Lower leg skin (tissue), 4 donors: ENCODE results near the gene SOAT1. TPM values are rescaled to one million over a fixed set of nuclear protein-coding genes. Genes with fewer than 3 reads are reported as not detected.
"Not testable (repeated sequence)": the region's sequence is repeated elsewhere in the genome, so short reads cannot be mapped to it uniquely, and the experiment has no call there.

Source experiments
- DNase-seq, 2 donors: peaks; one replicate each; pipeline ENCODE4 v3.0.0-alpha.2; 2019; ENCODE audit warnings: low spot score in 2 of 2
- H3K4me3 ChIP-seq: fragments of 200-600 bp; sonication (generic); 2 replicates; pipeline ENCODE4 v1.5.1; 2017; ENCODE audit warnings: mild to moderate bottlenecking, low read depth; ENCODE audit not compliant: poor library complexity, severe bottlenecking
- POLR2A ChIP-seq, 2 donors: fragments of 450-650 bp; IDR thresholded peaks; one replicate each; pipeline ENCODE4 v1.6.1; 2016 to 2017; ENCODE audit warnings: antibody characterized with exemption in 2 of 2, mild to moderate bottlenecking in 1 of 2, moderate library complexity in 1 of 2
- WGBS, 2 donors: methylation state at CpG; one replicate each; pipeline ENCODE4 v1.1.5; 2018; 5-methylcytosine and 5-hydroxymethylcytosine counted together
- intact Hi-C: fragments of 100-400 bp; cut with DNase I; formaldehyde crosslinking; loops from one replicate; pipeline ENCODE4 v1.15.0; 2023; ENCODE audit warnings: low total_unique reads
- total RNA-seq, 4 donors: library from RNA; depleted of rRNA; stranded (reverse); fragments of >200 nt; gene quantifications; one replicate each; pipeline ENCODE4 v1.1.0, GENCODE V29; 2016
- TF ChIP-seq, protein P1 (sequence below), 3 donors: fragments of 450-650 bp; IDR thresholded peaks; one replicate each; pipeline ENCODE4 v1.5.1; 2016; ENCODE audit warnings: antibody characterized with exemption in 3 of 3, mild to moderate bottlenecking in 3 of 3, moderate library complexity in 2 of 3

SOAT1 gene
- 10 to 100 TPM in 2 of 4 donors, 1 to 10 TPM in 2; 4.6 to 34.4 (median 17.7) TPM for total RNA-seq

- WGBS, 2 donors = 0% methylated on average over 42 to 60 of the region's 71 CpGs
- peak; percentile 90 to 99 for DNase-seq
- no peak for TF ChIP-seq POLR2A (IDR thresholded peaks at IDR 0.05)
- TF ChIP-seq, protein P1, sequence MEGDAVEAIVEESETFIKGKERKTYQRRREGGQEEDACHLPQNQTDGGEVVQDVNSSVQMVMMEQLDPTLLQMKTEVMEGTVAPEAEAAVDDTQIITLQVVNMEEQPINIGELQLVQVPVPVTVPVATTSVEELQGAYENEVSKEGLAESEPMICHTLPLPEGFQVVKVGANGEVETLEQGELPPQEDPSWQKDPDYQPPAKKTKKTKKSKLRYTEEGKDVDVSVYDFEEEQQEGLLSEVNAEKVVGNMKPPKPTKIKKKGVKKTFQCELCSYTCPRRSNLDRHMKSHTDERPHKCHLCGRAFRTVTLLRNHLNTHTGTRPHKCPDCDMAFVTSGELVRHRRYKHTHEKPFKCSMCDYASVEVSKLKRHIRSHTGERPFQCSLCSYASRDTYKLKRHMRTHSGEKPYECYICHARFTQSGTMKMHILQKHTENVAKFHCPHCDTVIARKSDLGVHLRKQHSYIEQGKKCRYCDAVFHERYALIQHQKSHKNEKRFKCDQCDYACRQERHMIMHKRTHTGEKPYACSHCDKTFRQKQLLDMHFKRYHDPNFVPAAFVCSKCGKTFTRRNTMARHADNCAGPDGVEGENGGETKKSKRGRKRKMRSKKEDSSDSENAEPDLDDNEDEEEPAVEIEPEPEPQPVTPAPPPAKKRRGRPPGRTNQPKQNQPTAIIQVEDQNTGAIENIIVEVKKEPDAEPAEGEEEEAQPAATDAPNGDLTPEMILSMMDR (IDR thresholded peaks at IDR 0.05) = peak in 1 of 3 donors; percentile 45
- H3K4me3 ChIP-seq = peak within 1 kb of the TSS; percentile 65
- intact Hi-C loops = no loop called here
Measured at GRCh38 chr1:179293340-179294327, at the start of gene SOAT1. TSS of gene SOAT1 (plus strand) at chr1:179293797. CDS start at chr1:179302685, 8,888 bp downstream.

DNA sequence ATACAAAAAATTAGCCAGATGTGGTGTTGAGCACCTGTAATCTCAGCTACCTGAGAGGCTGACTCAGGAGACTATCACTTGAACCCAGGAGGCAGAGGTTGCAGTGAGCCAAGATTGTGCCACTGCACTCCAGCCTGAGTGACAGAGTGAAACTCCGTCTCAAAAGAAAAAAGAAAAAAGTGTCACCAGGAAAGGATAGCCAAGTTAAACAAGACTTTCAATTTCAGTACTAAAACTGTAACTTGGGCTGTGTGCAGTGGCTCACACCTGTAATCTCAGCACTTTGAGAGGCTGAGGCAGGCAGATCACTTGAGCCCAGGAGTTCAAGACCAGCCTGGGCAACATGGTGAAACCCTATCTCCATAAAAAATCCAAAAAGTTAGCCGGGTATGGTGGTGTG lies 48.2 kb upstream of the SOAT1 start:
- H3K4me3 ChIP-seq, DNase-seq, intact Hi-C loops: not testable (repeated sequence)
- WGBS, 2 donors = 85 to 87% methylated on average over 2 of the region's 2 CpGs

DNA sequence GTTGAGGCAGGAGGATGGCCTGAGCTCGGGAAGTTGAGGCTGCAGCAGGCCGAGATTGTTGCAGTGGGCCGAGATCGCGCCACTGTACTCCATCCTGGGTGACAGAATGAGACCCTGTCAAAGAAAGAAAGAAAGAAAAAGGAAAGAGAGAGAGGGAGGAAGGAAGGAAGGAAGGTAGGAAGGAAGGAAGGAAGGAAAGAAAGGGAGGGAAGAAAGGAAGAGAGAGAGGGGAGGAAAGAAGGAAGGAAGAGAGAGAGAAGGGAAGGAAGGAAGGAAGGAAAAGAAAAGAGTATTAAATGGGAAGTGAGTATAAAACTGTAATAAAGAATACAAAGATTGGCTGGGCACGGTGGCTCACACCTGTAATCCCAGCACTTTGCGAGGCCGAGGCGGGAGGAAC lies 45.7 kb upstream of the SOAT1 start:
- WGBS, 2 donors = 88 to 93% methylated on average over 9 of the region's 9 CpGs
- no peak for DNase-seq
- intact Hi-C loops = no loop called here
- TF ChIP-seq, protein P1 (IDR thresholded peaks at IDR 0.05) = no peak
- no peak for TF ChIP-seq POLR2A (IDR thresholded peaks at IDR 0.05)
- no peak overlapping the region for H3K4me3 ChIP-seq

- TF ChIP-seq, protein P1 (IDR thresholded peaks at IDR 0.05) = no peak
- no peak for TF ChIP-seq POLR2A (IDR thresholded peaks at IDR 0.05)
- intact Hi-C loops = no loop called here
- H3K4me3 ChIP-seq = no peak overlapping the region
- 47 to 53% methylated on average over 1 of the region's 1 CpG for WGBS, 2 donors
- no peak for DNase-seq
Measured at GRCh38 chr1:179251675-179252074, 41.9 kb upstream of the SOAT1 start.

DNA sequence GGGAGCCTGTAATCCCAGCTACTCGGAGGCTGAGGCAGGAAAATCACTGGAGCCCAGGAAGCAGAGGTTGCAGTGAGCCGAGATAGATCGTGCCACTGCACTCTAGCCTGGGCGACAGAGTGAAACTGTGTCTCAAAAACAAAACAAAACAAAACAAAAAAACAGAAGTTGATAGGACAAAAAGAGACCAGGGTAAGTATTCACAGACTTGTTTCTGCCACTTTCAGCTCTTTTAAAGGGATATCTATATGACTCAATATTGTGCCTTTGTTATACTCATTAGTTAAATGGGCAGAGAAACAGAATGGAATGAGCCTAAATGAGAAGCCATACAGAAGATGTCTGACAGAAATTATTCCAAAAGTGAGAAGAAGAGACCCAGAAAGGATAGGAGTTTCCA lies 41.0 kb upstream of the SOAT1 start:
- 88 to 89% methylated on average over 4 of the region's 4 CpGs for whole genome bisulfite sequencing, 2 donors
- DNase-seq = no peak
- no peak overlapping the region for H3K4me3 ChIP-seq
- intact Hi-C loops = no loop called here
- TF ChIP-seq POLR2A (IDR thresholded peaks at IDR 0.05) = no peak
- TF ChIP-seq, protein P1 (IDR thresholded peaks at IDR 0.05) = no peak

GRCh38 chr1:179253286-179253972 lies 40.2 kb upstream of the SOAT1 start:
- intact Hi-C loops = no loop called here
- no peak for TF ChIP-seq POLR2A (IDR thresholded peaks at IDR 0.05)
- TF ChIP-seq, protein P1 (IDR thresholded peaks at IDR 0.05) = no peak
- no peak for DNase-seq
- no peak overlapping the region for H3K4me3 ChIP-seq
- 77 to 84% methylated on average over 8 of the region's 8 CpGs for WGBS, 2 donors
